GM12878 (cell line): Measurements from ENCODE around the gene SCT.

Experiments
- HCFC1 ChIP-seq: fragments of 150-350 bp; IDR thresholded peaks from 2 replicates; pipeline ENCODE4 v1.6.1; 2014; ENCODE audit warnings: low read length
- IKZF2 ChIP-seq, 2 experiments: fragments of 450-650 bp; IDR thresholded peaks; 2 replicates each; pipeline ENCODE4 v1.6.1; 2017; ENCODE audit warnings: mild to moderate bottlenecking in 2 of 2, moderate library complexity in 2 of 2
- MYB ChIP-seq: fragments of 150-350 bp; IDR thresholded peaks from 2 replicates; pipeline ENCODE4 v1.6.1; 2014; ENCODE audit warnings: mild to moderate bottlenecking, low read depth, low read length, borderline replicate concordance
- NR2C2 ChIP-seq: IDR thresholded peaks from 2 replicates; pipeline ENCODE4 v1.6.1; 2011; ENCODE audit warnings: borderline replicate concordance, low read depth; ENCODE audit not compliant: control insufficient read depth, insufficient read length
- POLR2A ChIP-seq: IDR thresholded peaks from 2 replicates; pipeline ENCODE4 v1.6.1; 2011; ENCODE audit warnings: low read depth, mild to moderate bottlenecking, low read length
- POLR2AphosphoS5 ChIP-seq: IDR thresholded peaks from 2 replicates; pipeline ENCODE4 v1.6.1; 2011; ENCODE audit warnings: mild to moderate bottlenecking, low read length, inconsistent platforms
- SIX5 ChIP-seq: IDR thresholded peaks from 2 replicates; pipeline ENCODE4 v1.6.1; 2011; ENCODE audit warnings: mild to moderate bottlenecking, low read depth, low read length, moderate library complexity; ENCODE audit not compliant: severe bottlenecking
- TF ChIP-seq, protein P1 (sequence below), 3 experiments: IDR thresholded peaks in 2 of 3; conservative IDR thresholded peaks in 1 of 3; 2 replicates each; pipeline ENCODE4 v1.5.1; 2011; ENCODE audit warnings: low read depth in 3 of 3, low read length in 3 of 3, mild to moderate bottlenecking in 3 of 3, control low read depth in 2 of 3, moderate library complexity in 2 of 3, inconsistent platforms in 1 of 3, mixed read lengths in 1 of 3; ENCODE audit not compliant: control insufficient read depth in 2 of 3, insufficient read depth in 1 of 3; ENCODE audit errors: extremely low read depth in 1 of 3
- TF ChIP-seq, protein P2 (sequence below): IDR thresholded peaks from 2 replicates; pipeline ENCODE4 v1.6.1; 2012; ENCODE audit warnings: low read depth, low read length, improper control_type of control experiment

DNA sequence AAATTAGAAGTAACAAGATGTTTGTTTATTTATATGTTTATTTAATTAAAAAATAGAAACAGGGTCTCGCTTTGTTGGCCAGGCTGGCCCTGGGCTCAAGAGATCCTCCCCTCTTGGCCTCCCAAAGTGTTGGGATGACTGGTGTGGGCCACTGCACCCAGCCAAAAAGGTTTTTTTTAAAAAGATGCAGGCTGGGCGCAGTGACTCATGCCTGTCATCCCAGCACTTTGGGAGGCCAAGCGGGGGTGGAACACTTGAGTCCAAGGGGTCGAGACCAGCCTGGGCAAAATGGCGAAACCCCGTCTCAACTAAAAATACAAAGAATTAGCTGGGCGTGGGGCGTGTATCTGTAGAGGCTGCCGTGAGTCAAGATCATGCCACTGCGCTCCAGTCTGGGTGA lies 23.5 kb upstream of the SCT start:
- TF ChIP-seq, protein P1, sequence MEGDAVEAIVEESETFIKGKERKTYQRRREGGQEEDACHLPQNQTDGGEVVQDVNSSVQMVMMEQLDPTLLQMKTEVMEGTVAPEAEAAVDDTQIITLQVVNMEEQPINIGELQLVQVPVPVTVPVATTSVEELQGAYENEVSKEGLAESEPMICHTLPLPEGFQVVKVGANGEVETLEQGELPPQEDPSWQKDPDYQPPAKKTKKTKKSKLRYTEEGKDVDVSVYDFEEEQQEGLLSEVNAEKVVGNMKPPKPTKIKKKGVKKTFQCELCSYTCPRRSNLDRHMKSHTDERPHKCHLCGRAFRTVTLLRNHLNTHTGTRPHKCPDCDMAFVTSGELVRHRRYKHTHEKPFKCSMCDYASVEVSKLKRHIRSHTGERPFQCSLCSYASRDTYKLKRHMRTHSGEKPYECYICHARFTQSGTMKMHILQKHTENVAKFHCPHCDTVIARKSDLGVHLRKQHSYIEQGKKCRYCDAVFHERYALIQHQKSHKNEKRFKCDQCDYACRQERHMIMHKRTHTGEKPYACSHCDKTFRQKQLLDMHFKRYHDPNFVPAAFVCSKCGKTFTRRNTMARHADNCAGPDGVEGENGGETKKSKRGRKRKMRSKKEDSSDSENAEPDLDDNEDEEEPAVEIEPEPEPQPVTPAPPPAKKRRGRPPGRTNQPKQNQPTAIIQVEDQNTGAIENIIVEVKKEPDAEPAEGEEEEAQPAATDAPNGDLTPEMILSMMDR (IDR thresholded peaks at IDR 0.05 in 2 of 3, conservative IDR thresholded peaks at IDR 0.05 in 1 of 3; ENCODE audit: control insufficient read depth in 2 of 3, extremely low read depth in 1 of 3, insufficient read depth in 1 of 3, low read depth in 3 of 3, low read length in 3 of 3) = no peak
- no peak for TF ChIP-seq POLR2A
- no peak for TF ChIP-seq HCFC1
- TF ChIP-seq, protein P2, sequence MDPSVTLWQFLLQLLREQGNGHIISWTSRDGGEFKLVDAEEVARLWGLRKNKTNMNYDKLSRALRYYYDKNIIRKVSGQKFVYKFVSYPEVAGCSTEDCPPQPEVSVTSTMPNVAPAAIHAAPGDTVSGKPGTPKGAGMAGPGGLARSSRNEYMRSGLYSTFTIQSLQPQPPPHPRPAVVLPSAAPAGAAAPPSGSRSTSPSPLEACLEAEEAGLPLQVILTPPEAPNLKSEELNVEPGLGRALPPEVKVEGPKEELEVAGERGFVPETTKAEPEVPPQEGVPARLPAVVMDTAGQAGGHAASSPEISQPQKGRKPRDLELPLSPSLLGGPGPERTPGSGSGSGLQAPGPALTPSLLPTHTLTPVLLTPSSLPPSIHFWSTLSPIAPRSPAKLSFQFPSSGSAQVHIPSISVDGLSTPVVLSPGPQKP = no peak
- no peak for TF ChIP-seq IKZF2 (IDR thresholded peaks at IDR 0.05)
- TF ChIP-seq MYB = no peak
- TF ChIP-seq SIX5 = no peak
- TF ChIP-seq POLR2AphosphoS5 = no peak
- no peak for TF ChIP-seq NR2C2
